ENCODE measurements around the gene CD2AP.

GRCh38 chr6:47628448-47629272 lies 151.1 kb downstream of the CD2AP start:
- TF ChIP-seq EP300 (IDR thresholded peaks at IDR 0.05): no peak
- no peak for TF ChIP-seq POLR2A (IDR thresholded peaks at IDR 0.05)

Data from gastroesophageal sphincter (tissue), 2 donors.